Astrocyte (in vitro differentiated cells and primary cell): ENCODE results near the gene PGM2L1.

ENCODE experiments used
- EZH2 ChIP-seq: IDR thresholded peaks from 2 replicates; pipeline ENCODE4 v1.6.1; 2012; ENCODE audit warnings: mild to moderate bottlenecking, low read length, inconsistent platforms; ENCODE audit not compliant: insufficient read depth
- TF ChIP-seq, protein P1 (sequence below): IDR thresholded peaks from 2 replicates; pipeline ENCODE4 v1.5.1; 2011; ENCODE audit warnings: low read depth, mild to moderate bottlenecking, inconsistent platforms, low read length, moderate library complexity; ENCODE audit not compliant: insufficient read depth

DNA sequence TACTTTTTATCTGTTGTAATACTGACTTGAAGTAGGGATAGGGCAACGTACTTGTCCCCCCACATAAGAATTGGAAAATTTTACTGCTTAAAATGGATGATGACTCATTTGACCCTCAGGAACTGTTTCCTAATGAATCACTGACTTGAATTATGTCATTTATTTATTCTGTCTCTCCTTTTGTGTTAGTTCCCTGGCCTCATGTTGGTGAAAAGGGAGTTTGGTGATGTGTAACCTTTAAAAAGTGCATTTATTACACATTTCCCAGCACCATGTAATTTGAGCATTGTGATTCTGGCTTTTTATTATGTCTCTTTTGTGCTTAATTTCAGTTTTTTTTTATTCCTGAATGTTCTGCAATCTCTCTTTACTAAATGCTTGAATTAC is 20.3 kb upstream of the PGM2L1 start:
- TF ChIP-seq EZH2, result no peak
- TF ChIP-seq, protein P1, sequence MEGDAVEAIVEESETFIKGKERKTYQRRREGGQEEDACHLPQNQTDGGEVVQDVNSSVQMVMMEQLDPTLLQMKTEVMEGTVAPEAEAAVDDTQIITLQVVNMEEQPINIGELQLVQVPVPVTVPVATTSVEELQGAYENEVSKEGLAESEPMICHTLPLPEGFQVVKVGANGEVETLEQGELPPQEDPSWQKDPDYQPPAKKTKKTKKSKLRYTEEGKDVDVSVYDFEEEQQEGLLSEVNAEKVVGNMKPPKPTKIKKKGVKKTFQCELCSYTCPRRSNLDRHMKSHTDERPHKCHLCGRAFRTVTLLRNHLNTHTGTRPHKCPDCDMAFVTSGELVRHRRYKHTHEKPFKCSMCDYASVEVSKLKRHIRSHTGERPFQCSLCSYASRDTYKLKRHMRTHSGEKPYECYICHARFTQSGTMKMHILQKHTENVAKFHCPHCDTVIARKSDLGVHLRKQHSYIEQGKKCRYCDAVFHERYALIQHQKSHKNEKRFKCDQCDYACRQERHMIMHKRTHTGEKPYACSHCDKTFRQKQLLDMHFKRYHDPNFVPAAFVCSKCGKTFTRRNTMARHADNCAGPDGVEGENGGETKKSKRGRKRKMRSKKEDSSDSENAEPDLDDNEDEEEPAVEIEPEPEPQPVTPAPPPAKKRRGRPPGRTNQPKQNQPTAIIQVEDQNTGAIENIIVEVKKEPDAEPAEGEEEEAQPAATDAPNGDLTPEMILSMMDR, result no peak
